Lung (tissue), 12 donors: ENCODE results near the gene CEP164. TPM values are rescaled to one million over a fixed set of nuclear protein-coding genes. Genes with fewer than 3 reads are reported as not detected.

Experiments
- ATAC-seq: fragments of 200-7000 bp; cut with Tn5 transposase; one replicate; pipeline ENCODE4 v1.9.1; 2020; ENCODE audit warnings: moderate number of reproducible peaks; ENCODE audit not compliant: insufficient read depth, low FRiP score
- DNase-seq, 3 donors: peaks; one replicate each; pipeline ENCODE4 v3.0.0-alpha.2; 2013 to 2017
- H3K27ac ChIP-seq, 2 donors: one replicate each; pipeline ENCODE4 v1.5.1; 2013; ENCODE audit warnings: mild to moderate bottlenecking in 2 of 2, moderate library complexity in 2 of 2, control low read depth in 1 of 2, inconsistent platforms in 1 of 2, low read depth in 1 of 2, low read length in 1 of 2
- H3K27me3 ChIP-seq, 3 donors: one replicate each; pipeline ENCODE4 v1.5.1; 2013; ENCODE audit warnings: low read length in 2 of 3; ENCODE audit not compliant: control insufficient read depth in 3 of 3, insufficient read depth in 3 of 3
- H3K36me3 ChIP-seq, 4 donors: one replicate each; pipeline ENCODE4 v1.5.1; 2013; ENCODE audit warnings: low read length in 4 of 4, mild to moderate bottlenecking in 1 of 4, moderate library complexity in 1 of 4; ENCODE audit not compliant: control insufficient read depth in 4 of 4, insufficient read depth in 4 of 4
- H3K4me1 ChIP-seq, 5 donors: one replicate each; pipeline ENCODE4 v1.5.1; 2013; ENCODE audit warnings: low read length in 5 of 5, mild to moderate bottlenecking in 2 of 5, moderate library complexity in 1 of 5; ENCODE audit not compliant: control insufficient read depth in 5 of 5, insufficient read depth in 5 of 5
- H3K4me3 ChIP-seq: one replicate; pipeline ENCODE4 v1.5.1; 2013; ENCODE audit warnings: mild to moderate bottlenecking, control low read depth, moderate library complexity
- H3K9ac ChIP-seq, 2 donors: one replicate each; pipeline ENCODE4 v1.5.1; 2013; ENCODE audit warnings: low read length in 2 of 2, control low read depth in 1 of 2; ENCODE audit not compliant: insufficient read depth in 1 of 2
- H3K9me3 ChIP-seq, 4 donors: one replicate each; pipeline ENCODE4 v1.5.1; 2013; ENCODE audit warnings: low read length in 3 of 4, mild to moderate bottlenecking in 1 of 4, moderate library complexity in 1 of 4; ENCODE audit not compliant: control insufficient read depth in 4 of 4, insufficient read depth in 3 of 4
- CTCF ChIP-seq: IDR thresholded peaks from 2 replicates; pipeline ENCODE4 v1.5.1; 2012; ENCODE audit warnings: mild to moderate bottlenecking; ENCODE audit errors: control extremely low read depth, extremely low read depth
- WGBS, 2 donors: extraction: QIAGEN DNeasy Blood & Tissue Kit; methylation state at CpG; one replicate each; pipeline ENCODE4 v1.1.7; 2013; 5-methylcytosine and 5-hydroxymethylcytosine counted together
- polyA plus RNA-seq, 2 donors: library from polyadenylated mRNA; stranded (reverse); fragments of 200-250 nt; gene quantifications; one replicate each; pipeline ENCODE4 v1.2.1, GENCODE V29; 2013
- total RNA-seq, 2 donors: library from RNA; depleted of rRNA in 1 of 2; stranded (reverse); fragments of >200 nt in 1 of 2; gene quantifications; one replicate each; pipeline ENCODE4 v1.2.1, GENCODE V29; 2014 to 2021
- donor health status: control.
- donor health status: control.
- donor health status: Bipolar disorder and iron deficiency.
- donor health status: healthy.
- donor health status: DM: yes; HTN: yes; CAD: no.

Gene CEP164
- total and polyA plus RNA-seq, 4 donors = 12.0 to 36.1 (median 26.7) TPM

- no peak for TF ChIP-seq CTCF
- ATAC-seq = no peak
- peaks cover 0 to 8% (median 4%) of the 10 kb centered on the region in 4 donors for H3K36me3 ChIP-seq
Measured at GRCh38 chr11:117335399-117335798, 7.7 kb downstream of the CEP164 start.

GRCh38 chr11:117337076-117337475 is 9.4 kb downstream of the CEP164 start:
- Histone ChIP-seq H3K27ac (no peak overlapping the region), H3K9ac (no peak overlapping the region)
- no peak for ATAC-seq

More at GRCh38 chr11:117335399-117335798, 7.7 kb downstream of the CEP164 start:
- Histone ChIP-seq H3K27ac (no peak overlapping the region), H3K9ac (no peak overlapping the region), H3K9me3 (no peaks in the 10 kb centered on the region), H3K27me3 (no peaks in the 10 kb centered on the region), H3K4me1 (peaks cover 0 to 2% (median 0%) of the 10 kb centered on the region in 5 donors), H3K4me3 (no peak overlapping the region)
- DNase-seq = no peak
- WGBS, 2 donors = 86 to 97% methylated on average over 5 of the region's 5 CpGs

GRCh38 chr11:117345039-117345438 is 17.4 kb downstream of the CEP164 start:
- H3K36me3 ChIP-seq = peaks cover 7 to 28% (median 16%) of the 10 kb centered on the region in 4 donors

More at GRCh38 chr11:117337076-117337475, 9.4 kb downstream of the CEP164 start:
- Histone ChIP-seq H3K4me3 (no peak overlapping the region), H3K4me1 (peaks cover 0 to 2% (median 0%) of the 10 kb centered on the region in 5 donors), H3K36me3 (peaks cover 0 to 14% (median 9%) of the 10 kb centered on the region in 4 donors), H3K9me3 (no peaks in the 10 kb centered on the region), H3K27me3 (no peaks in the 10 kb centered on the region)
- WGBS, 2 donors = 98 to 100% methylated on average over 4 of the region's 4 CpGs
- no peak for DNase-seq
- TF ChIP-seq CTCF = no peak

More at GRCh38 chr11:117345039-117345438, 17.4 kb downstream of the CEP164 start:
- DNase-seq (no peak), ATAC-seq (no peak)
- Histone ChIP-seq H3K4me1 (no peaks in the 10 kb centered on the region), H3K27ac (no peak overlapping the region), H3K4me3 (no peak overlapping the region), H3K9ac (no peak overlapping the region), H3K27me3 (no peaks in the 10 kb centered on the region), H3K9me3 (no peaks in the 10 kb centered on the region)
- WGBS, 2 donors = 81 to 85% methylated on average over 2 of the region's 2 CpGs
- TF ChIP-seq CTCF = no peak
